OCI-M2 (cell line): ENCODE measurements around the gene DSCAML1.

ENCODE experiments used
- DNase-seq: peaks from one replicate; lab custom pipeline; 2025; ENCODE audit not compliant: unreplicated experiment; lab: John Stamatoyannopoulos, UW

The DSCAML1 gene

DNA sequence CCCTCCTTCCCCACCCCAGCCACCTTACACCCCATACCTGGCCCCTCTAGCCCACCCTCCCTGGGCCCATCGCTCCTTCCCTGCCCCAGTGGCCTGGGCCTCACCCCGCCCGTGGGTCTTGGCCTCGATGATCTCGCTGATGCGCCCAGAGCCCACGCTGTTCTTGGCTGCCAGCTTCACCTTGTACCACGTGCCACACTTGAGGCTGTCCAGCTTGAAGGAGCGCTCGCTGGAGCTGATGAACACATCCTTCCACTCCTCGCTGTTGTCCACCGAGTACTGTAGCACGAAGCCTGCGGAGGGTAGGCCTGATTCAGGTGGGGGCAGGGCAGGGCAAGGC is 359.3 kb downstream of the DSCAML1 start:
- DNase-seq, result no peak

DNA sequence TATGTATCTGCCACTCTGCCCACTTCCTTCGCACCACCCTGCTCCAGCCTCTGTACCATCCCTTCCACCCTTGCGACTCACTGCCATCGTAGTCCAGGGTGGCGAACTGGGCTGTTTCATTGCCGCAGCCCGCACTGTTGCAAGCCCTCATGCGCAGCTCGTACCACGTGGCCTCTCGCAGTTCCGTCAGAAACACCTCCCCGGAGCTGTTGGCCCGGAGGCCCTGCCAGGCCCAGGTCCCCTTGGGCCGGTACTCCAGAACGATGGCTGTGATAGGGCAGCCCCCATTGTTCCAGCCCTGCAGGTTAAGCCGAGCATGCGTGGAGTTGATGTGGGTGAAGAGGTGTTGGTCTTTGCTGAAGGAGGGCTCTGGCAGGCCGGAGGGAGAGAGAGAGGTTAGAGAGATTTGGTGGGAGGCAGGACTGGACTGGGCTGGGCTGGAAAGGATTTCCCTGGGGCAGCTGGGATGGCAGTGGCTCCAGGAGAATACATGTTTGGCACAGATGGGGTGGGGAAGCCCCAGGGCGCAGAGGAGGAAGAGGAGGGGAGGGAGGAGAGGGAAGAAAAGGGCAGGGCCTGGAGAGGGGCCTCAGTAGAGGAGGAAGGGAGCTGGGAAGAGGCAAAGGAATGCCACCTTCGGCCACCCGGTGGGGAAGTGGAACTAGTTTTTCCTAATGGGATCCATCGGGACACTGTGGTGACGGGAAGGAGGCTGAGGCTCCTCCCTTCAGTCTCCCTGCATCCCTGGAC is 359.8 kb downstream of the DSCAML1 start:
- no peak for DNase-seq

DNA sequence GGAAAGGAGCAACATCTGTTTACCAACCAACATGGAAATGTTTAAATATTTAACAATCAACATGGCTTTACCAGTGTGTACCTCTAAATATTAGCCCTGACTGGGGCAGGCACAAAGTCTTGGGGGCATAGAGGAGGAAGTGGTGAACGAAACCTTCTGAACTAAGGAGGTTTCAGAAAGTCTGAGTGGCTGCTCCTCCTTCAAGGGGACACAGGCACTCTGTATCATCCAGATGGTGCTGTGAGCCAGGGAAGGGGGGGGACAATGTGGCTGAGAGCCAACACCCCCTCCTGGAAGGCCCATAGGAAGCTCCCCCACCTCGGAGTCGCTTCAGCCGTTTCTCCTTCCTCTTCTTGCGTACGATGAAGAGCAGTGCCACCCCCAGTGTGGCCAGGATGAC is 361.7 kb downstream of the DSCAML1 start:
- DNase-seq, result no peak

DNA sequence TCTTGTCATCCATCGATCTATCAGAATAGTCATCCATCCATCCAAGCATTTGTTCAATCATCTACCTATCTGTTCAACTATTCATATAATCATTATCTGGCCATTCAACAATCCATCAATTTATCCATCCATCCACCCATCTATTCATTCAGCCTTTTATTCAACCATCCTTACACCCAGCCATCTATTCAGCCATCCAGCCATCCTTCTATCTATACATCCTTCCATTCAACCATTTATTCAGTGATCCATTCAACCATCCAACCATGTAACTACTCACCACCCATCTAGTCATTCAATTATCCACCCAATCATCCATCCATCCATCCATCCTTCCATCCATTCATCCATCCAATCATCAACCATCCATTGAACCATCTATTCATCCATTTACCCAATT is 362.5 kb downstream of the DSCAML1 start:
- DNase-seq, result no peak

DNA sequence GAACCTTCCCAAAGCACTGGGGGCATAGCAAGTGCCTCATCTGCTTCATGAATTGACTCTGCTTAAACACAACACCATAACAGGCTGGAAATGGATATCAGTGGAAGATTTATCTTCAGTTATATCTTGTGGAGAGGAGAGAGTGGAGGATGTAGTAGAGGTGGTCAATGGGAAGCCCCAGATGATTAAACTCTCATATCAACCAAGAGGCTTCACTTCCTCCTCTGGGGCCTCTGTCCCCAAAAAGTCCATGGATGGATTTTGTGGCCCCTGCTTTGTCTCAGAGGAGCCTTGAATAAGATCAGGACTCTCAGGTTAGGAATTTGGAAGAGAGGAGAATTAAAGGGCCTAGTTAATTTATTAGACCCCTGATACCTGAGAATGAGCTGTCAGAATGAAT is 363.3 kb downstream of the DSCAML1 start:
- DNase-seq, result no peak

DNA sequence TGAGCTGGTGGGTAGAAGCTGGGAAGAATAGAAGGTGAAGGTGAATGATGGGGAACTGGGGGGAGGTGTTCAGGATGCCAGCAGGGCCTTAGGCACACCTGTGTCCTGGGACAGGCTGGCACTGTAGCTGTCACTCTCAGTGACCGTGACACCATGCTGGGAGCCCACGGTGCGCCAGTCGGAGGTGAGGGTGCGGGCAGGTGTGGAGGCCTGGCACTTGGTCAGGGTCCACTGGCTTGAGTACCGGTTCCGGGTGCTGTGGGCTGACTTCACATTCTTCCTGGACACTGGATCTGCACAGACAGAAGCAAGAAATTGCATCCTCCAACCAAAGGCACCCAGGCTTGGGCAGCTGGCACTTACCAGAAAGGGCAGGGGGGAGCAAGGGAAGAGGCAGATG is 365.6 kb downstream of the DSCAML1 start:
- no peak for DNase-seq

DNA sequence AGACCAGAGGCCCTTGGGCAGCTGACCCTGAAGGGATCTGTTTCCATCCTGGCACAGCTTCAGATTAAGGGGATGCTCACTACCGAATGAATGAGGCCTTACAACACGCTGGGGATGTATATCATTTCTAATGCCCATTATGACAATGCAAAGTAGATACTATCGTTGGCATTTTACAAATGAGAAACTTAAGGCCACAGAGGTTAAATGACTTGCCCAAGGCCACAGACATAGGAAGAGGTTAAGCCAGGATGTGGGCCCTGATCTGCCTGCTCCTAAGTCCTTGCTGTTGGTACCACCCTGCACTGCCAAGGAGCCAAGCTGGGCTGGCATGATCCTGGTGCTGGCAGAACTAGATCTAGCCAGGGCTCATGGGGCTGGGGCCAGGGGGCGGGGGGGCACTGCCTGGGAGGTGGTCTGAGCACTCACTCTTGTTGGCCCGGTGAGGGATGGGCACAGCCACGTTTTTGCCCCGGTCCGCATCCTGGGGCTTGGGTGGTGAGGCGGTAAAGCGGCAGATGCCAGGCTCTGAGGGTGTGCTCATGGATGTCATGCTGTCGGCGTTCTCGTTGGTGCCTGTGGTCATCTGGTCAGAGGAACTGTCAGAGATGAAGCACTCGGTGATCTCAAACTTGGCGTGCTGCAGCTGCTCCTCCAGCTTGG is 366.6 kb downstream of the DSCAML1 start:
- no peak for DNase-seq

DNA sequence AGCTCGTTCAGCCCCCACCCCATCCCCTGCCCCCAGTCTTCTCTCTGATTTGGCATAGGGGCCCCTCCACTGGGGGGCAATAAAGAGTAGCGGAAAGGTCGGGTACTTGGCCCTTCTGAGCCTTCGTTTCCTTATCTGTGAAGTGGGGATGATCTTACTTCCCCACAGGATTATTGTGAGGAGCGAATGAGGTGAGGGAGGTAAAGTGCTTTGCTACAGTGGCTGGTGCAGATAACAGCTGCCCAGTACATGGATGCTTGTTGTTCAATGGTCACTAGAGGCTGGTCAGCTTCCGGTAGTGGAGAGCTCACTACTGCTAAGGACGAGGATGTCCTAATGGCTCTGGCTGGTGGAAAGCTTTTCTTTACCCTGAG is 368.2 kb downstream of the DSCAML1 start:
- no peak for DNase-seq

DNA sequence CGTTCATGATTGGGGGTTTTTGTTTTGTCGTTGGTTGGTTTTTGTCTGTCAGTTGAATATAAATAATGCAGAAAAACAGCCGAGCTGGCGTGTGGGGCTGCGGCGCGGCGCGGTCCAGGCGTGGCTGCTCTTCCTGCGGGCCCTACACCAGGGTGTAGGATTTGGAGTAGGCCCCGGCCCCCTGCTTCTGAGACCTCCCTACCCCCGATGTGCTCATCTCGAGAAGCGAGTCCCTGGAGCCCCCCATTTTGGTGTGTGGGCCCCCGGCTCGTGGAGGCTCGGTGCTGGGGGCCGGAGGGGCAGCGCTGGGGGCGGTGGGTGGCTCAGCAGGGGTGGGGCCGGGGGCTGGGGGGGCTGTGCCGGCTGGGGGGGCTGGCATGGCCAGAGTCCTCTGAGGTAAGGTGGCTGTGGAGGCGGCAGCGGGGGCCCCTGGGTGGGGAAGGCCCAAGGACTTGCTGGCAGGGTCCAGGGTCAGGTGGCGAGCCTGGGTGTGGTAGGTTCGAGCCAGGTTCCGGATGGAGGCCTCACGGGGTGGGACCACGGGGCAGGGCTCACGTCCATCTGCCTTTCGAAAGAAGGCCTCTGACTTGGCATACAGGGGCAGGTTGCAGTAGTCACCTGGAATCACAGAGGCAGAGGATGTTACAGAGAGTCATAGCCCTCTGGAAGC is 368.7 kb downstream of the DSCAML1 start:
- no peak for DNase-seq

DNA sequence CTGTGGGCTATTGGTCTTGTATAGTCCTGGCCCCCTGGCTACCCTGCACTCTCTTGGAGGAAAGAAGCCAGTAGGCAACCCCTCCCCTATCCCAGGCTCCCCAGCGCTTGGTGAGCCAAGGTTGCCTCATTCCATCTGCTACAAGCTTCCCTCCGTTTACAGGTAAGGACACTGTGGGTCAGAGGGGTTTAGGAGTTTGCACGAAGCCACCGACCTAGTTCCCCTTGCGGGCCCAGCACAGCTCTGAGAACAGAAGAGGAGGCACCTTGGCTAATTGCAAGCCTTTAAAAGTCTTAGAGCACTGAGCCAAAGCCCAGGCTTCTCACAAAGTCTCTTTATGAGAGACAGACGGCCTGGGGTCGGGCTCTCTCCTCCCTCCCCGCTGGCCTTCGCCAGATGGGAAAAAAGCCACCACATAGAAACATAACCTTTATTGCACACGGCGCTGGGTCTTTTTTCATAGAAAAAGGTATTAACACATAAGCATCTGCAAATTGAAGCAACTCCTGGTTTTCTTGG is 369.6 kb downstream of the DSCAML1 start:
- no peak for DNase-seq

DNA sequence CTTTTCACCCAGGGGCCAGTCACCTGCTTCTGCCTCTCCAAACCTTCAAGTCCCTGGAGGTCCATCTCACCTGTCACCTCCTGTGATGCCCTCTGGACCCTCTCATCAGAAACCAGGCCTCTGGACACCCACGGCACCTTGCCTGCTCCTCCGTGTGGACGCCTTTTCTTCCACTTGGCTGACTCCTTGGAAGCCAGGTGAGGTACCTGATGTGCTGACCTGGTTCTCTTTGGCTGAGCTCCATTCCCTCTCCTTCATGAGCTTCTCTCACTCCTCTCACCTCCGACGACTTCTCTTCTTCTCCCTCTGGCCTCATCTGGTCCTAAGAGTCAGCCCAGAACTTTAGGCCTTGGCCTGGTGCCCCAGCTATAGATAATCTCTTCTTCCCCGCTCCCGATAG is 370.1 kb downstream of the DSCAML1 start:
- no peak for DNase-seq

DNA sequence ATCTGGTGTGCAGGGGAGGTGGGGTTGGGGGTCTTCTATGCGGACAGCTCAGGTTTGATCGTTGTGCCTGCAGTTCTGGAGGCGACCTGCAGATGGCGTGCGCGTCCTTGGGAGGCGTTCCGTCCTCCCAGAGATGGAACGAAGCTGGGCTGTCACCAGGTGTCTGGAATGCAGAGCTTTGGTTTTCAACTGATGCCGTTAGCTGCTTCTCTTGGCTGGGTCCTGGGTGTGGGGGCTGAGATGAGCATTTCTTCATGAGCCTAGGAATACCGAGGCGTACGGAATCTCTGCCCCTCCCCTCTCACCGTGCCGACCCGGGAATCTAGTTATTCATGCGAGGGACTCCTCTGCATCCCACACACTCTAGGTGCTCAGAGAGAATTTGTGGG is 370.7 kb downstream of the DSCAML1 start:
- no peak for DNase-seq

DNA sequence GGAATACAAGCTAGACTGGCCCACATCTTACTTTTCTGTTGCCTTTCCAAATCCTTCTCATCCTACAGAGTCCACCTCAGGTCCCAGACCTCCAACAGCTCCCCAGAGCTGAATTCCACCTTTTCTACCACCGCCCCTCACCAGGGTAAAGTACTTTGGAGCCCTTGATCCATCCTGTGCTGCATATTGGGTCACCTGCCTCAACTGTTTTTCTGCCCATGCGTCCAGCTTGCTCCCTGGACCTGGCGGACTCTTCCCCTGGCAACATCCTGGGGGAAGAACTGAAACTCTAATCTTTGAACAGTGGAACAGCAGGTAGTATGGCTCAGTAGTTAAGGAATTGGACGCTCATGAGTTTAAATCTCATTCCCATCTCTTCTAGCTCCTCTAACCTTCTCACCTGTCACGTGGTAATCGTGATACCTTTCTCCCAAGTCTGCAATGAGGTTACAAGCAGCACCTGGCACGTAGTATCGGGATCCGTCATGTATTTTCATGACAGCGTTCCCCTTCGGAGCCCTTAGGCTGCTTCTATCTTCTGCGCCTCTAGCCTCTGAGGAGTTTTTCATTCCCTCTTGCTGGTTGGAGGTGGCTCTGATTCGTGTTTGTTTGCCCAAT is 371.2 kb downstream of the DSCAML1 start:
- no peak for DNase-seq

DNA sequence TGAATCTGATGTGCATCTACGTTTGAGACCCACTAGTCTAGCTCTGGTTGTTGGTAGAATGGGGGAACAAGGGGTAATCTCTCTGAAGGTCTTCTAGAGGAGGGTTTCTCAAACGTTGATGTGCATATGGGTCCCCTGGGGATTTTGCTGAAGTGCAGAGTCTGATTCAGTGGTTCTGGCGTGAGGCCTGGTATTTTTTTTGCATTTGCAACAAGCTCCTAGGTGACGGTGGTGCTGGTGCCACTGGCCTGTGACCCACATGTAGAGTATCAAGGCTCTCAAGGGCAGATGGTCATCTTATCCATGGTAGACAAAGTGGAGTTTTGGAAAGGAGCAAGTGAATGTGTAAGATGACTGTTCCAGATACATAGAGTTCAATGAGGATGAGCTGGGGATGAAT is 372.2 kb downstream of the DSCAML1 start:
- DNase-seq, result no peak

DNA sequence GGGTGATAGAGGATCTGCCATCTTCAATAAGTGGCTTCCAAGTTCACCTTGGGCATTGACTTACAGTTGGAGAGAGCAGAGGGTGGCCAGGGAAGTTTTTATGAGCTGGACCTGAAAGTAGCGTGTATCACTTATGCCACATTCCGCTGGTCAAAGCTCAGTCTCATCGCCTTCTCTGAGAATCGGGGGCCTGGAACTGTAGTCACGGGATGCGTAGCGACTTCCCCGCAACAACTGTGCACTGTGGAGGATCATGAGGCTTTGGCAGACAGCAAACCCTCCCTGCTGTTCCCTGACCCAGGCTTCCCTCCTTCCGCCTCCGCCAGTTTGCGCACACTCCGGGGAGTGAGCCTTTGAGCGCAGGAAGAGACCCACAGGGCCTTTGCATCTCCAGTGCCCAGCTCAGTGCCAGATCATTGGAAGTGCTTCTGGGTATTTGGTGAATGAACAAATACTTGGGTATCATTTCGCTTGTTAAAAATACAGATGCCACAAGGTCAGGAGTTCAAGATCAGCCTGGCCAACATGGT is 373.9 kb downstream of the DSCAML1 start:
- DNase-seq, result no peak

DNA sequence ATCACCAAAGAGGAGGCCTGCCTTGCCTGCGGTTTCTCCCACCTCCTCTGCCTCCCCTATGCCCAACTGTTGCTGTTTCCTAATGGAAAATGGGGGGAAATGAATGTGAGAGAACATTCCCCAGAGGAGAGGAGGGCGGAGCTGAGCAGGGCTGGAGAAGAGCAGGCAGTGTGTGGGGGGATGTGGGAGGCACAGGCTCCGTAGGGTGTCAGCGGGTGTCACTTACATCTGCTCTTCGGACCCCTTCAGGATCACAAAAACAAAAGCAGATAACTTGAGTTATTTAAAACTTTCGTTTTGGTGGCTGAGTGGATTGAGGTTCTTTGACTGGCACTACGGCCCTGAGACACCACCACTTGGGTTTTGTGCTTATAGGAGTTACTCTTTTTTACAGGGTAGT is 375.5 kb downstream of the DSCAML1 start:
- no peak for DNase-seq

DNA sequence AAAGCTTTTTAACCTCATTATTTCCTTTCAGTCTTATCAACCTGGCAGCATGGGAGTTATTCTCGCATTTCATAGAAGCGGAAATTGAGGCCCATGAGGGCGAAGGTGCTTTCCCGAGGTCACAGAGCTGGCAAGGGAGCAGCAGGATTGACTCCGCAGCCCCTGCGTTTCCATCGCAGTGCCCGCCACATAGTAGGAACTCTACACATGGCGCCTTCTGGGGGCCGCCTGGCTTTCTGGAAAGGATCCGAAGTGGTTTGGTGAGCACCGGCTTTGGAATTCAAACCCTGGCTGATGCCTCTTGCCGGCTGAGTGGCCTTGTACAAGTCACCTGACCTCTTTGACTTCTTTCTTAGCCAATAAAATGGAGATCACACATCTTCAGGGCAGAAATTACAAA is 376.0 kb downstream of the DSCAML1 start:
- DNase-seq, result no peak

DNA sequence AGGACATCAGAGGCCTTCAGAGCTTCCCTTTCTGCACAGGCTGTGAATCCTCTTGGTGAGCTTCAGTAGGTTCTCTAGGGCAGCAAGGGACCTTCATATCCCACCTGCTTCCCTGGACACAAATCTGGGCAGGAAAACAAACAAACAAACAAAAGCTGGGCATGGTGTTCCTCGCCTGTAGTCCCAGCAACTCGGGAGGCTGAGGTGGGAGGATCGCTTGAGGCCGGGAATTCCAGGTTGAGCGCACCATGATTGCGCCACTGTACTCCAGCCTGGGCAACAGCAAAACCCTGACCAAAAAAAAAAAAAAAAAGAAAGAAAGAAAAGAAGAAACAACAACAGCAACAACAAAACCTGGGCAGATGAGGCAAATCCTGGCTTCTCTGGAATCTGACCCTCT is 376.4 kb downstream of the DSCAML1 start:
- no peak for DNase-seq

DNA sequence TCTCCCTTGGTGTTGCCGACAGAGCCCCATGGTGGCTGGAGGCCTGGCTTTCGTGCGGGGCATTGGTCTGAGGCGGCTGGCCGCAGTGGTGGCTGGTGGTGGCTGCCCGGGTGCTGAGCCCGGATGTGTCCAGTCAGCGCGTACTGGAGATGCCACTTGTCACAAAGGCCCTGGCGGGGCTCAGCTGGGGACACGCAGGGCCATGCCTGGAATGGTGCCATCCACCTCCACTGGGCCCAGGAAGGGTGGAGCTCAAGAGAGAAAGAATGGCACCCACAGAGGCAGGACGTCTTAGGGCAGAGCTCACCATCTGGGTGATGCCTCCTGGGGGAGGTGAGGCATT is 376.9 kb downstream of the DSCAML1 start:
- DNase-seq, result no peak

DNA sequence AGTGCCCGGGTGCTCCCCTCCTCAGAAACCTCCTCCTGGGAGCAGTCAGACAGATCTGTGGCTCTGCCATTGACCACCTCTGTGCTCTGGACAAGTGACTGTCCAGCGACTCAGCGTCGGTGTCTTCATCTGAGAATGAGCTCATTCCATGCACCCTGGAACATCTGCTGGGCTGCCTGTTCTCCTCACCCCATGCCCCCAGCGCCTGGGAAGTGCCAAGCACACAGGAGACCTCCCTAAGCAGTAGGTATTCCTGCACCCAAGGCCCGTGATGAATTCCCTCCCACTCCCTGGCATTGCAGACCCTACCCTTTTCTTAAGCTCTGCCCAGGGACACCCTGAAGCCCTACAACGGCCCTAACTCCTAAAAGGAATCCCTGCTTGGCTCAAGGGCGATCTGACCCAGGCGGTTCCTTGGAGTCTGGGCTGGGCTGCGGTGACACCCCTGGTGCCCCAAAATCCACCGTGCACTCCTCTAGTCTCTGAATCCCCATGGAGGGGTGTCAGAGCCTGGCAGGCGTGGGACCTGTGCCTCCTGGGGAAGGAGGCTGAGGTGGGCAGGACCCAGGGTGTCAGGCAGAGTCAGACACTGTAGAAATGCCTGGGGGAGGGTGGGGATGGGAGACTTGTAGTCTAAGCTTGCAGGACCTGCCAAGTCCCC is 377.4 kb downstream of the DSCAML1 start:
- DNase-seq, result no peak
